Kidney epithelial cell (primary cell): ENCODE data around the gene ANKRD7. TPM values are rescaled to one million over a fixed set of nuclear protein-coding genes. Genes with fewer than 3 reads are reported as not detected.

Experiments used
- DNase-seq: peaks from one replicate; pipeline ENCODE4 v3.0.0-alpha.2; 2010; ENCODE audit warnings: low read depth
- H3K27me3 ChIP-seq: 2 replicates; pipeline ENCODE4 v1.6.0; 2011; ENCODE audit warnings: low read length; ENCODE audit not compliant: control insufficient read depth, insufficient read depth
- H3K36me3 ChIP-seq: 2 replicates; pipeline ENCODE4 v1.5.1; 2011; ENCODE audit warnings: low read length; ENCODE audit not compliant: control insufficient read depth, insufficient read depth
- H3K4me3 ChIP-seq: 2 replicates; pipeline ENCODE4 v1.5.1; 2011; ENCODE audit warnings: low read depth, mild to moderate bottlenecking, control low read depth, low read length
- CTCF ChIP-seq: IDR thresholded peaks from 2 replicates; pipeline ENCODE4 v1.5.1; 2011; ENCODE audit warnings: mild to moderate bottlenecking, moderate library complexity, low read length, control low read depth, inconsistent platforms; ENCODE audit not compliant: insufficient read depth, poor library complexity, severe bottlenecking
- total RNA-seq: library from RNA; depleted of rRNA; stranded (reverse); fragments of >200 nt; gene quantifications from 2 replicates; pipeline ENCODE4 v1.2.3, GENCODE V29; 2015

Gene ANKRD7
- total RNA-seq, 1 donor from 2014 or later, result 1.0 TPM

DNA sequence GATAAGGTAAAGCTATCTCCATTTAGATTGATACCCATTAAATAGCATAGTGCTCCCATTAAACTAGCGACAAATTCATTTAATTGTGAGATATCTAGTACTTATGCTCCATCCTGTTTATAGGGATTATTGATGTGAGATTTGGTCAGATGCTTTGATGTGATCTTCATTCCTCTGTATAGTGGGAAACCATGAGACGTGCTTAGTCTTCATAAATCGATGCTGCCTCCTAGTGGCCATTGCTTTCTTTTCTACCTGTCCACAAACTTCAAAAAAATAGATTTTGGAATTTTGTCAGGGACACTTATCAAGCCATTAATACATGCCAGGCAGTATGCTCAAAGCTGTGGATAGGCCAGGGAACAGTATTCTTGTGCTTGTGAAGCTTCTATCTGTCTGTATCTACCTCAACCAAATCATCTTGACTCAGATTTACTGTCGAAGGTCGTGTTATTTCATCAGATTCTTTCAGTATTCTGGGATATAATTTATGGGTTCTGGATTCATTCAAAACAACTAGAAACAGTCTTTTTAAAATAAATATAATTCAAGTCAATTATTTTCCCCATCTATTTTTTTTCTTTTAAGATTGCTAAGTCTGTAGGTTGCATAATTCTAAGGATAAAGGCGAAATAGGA lies 28.5 kb upstream of the ANKRD7 start:
- H3K4me3 ChIP-seq, result no peak overlapping the region
- DNase-seq, result no peak
- no peaks in the 10 kb centered on the region for H3K36me3 ChIP-seq
- no peaks in the 10 kb centered on the region for H3K27me3 ChIP-seq
- TF ChIP-seq CTCF, result peak; percentile 70

- DNase-seq, result no peak
- Histone ChIP-seq H3K27me3 (no peaks in the 10 kb centered on the region), H3K4me3 (no peak overlapping the region), H3K36me3 (no peaks in the 10 kb centered on the region)
- TF ChIP-seq CTCF, result no peak
These were observed 22.4 kb upstream of the ANKRD7 start for GRCh38 chr7:118202061-118202460.

DNA sequence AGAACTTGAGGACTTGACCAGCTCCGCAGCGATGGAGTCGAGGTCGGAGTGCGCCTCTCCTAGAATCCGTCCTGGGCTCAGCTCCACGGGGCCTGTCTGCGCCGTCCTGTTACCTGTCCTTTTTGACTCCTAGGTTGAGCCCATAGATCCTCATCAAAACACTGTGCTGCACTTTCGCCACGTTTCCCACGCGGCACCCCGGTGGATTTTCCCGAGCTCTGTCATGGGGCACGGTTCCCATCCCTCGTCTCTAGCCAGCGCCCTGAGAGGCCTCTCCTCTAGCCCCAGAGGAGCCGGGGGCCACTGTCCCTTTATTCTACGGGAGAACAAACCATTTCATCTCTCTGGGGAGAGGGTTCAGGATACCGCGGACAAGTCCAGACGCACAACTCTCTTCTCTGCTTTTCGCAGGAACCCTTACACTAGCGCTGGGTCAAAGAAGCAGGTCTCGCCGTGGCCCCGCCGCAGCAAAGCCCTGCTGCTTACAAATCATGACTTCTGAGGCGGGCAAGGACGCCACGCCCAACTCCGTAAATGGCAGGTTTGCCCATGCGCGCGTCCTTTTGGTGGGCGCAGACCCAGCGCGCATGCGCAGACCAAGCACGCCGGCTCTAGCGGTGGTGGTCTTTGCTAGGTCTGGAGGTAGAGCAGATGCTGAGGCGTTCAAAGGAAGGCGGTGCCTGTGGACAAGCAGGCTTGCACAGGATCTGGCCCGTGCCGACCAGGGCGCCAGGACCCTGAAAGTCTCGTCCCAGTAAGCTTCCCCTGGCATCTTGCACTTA lies 10.3 kb upstream of the ANKRD7 start:
- DNase-seq, result peak; percentile 55
- no peaks in the 10 kb centered on the region for H3K27me3 ChIP-seq

DNA sequence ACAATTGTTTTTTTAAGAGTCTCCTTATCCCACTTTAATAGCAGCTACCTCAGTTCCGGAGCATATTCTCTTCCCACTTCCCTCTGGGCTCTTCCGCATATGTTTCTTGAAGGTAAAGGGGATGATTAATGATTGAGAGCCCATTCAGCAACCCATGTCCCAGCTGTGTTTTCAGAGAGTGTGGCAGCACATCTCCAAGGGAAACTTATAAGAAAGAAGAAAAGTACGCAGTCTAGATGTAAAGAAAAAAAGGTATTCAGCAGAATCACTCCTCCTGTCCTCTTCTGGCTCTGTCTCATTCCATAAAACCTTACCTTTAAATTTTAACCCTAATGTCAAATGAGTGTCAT lies 9.7 kb upstream of the ANKRD7 start:
- H3K27me3 ChIP-seq, result no peaks in the 10 kb centered on the region
- no peak for TF ChIP-seq CTCF
- no peaks in the 10 kb centered on the region for H3K36me3 ChIP-seq
- peak overlapping the region; percentile 66 for H3K4me3 ChIP-seq
- no peak for DNase-seq

More for the DNA sequence above, 10.3 kb upstream of the ANKRD7 start:
- peak overlapping the region; percentile 66 for H3K4me3 ChIP-seq
- TF ChIP-seq CTCF, result no peak
- H3K36me3 ChIP-seq, result no peaks in the 10 kb centered on the region

- no peak for TF ChIP-seq CTCF
- Histone ChIP-seq H3K36me3 (no peaks in the 10 kb centered on the region), H3K4me3 (no peak overlapping the region), H3K27me3 (no peaks in the 10 kb centered on the region)
- no peak for DNase-seq
These were observed 7.3 kb upstream of the ANKRD7 start for GRCh38 chr7:118217210-118217619.
